OCI-LY7 (cell line): ENCODE data around the gene CSPG4. TPM values are rescaled to one million over a fixed set of nuclear protein-coding genes. Genes with fewer than 3 reads are reported as not detected.
"Not testable (repeated sequence)": the region's sequence is repeated elsewhere in the genome, so short reads cannot be mapped to it uniquely, and the experiment has no call there.

ENCODE experiments used
- BruUV-seq: library from RNA; stranded (reverse); fragments of 400-500 nt; replicated peaks from 2 replicates; lab custom pipeline; 2021; lab: Mats Ljungman, UMichigan
- CTCF ChIA-PET: fragments of 300-600 bp; sonication (Branson Sonifier 250); formaldehyde crosslinking; loops from one replicate; lab custom pipeline; 2022; ENCODE audit warnings: antibody characterized with exemption; ENCODE audit not compliant: unreplicated experiment; lab: Charles Lee
- POLR2A ChIA-PET: fragments of 300-600 bp; sonication (Branson Sonifier 250); formaldehyde crosslinking; loops from one replicate; lab custom pipeline; 2022; ENCODE audit warnings: antibody characterized with exemption; lab: Charles Lee
- DNase-seq: peaks from one replicate; pipeline ENCODE4 v3.0.0-alpha.2; 2015; ENCODE audit warnings: low spot score
- H2AFZ ChIP-seq: fragments of 200-600 bp; sonication (generic), shearing (Covaris generic); 2 replicates; pipeline ENCODE4 v1.6.1; 2014; ENCODE audit warnings: mild to moderate bottlenecking, antibody characterized with exemption, low read length, moderate library complexity
- H3K27ac ChIP-seq: fragments of 200-600 bp; sonication (generic); 2 replicates; pipeline ENCODE4 v1.5.1; 2014; ENCODE audit warnings: mixed run types, low read depth, mild to moderate bottlenecking, moderate library complexity, low read length, inconsistent platforms; ENCODE audit not compliant: poor library complexity, severe bottlenecking
- H3K36me3 ChIP-seq: fragments of 200-600 bp; sonication (generic); 2 replicates; pipeline ENCODE4 v1.6.1; 2014; ENCODE audit warnings: mild to moderate bottlenecking, antibody characterized with exemption, low read length, moderate library complexity, mixed read lengths; ENCODE audit not compliant: insufficient read depth
- H3K4me1 ChIP-seq: fragments of 200-600 bp; sonication (generic); 2 replicates; pipeline ENCODE4 v1.5.1; 2014; ENCODE audit warnings: mild to moderate bottlenecking, low read length; ENCODE audit not compliant: insufficient read depth, poor library complexity, severe bottlenecking
- H3K4me2 ChIP-seq: fragments of 200-600 bp; sonication (generic); 2 replicates; pipeline ENCODE4 v1.6.1; 2014; ENCODE audit warnings: mild to moderate bottlenecking, low read length
- H3K4me3 ChIP-seq: fragments of 200-600 bp; sonication (generic); 2 replicates; pipeline ENCODE4 v1.5.1; 2014; ENCODE audit warnings: mild to moderate bottlenecking, low read depth, low read length; ENCODE audit not compliant: poor library complexity, severe bottlenecking
- H3K79me2 ChIP-seq: fragments of 200-600 bp; sonication (generic); 2 replicates; pipeline ENCODE4 v1.6.1; 2016; ENCODE audit warnings: low read depth, mild to moderate bottlenecking, low read length, moderate library complexity, mixed read lengths; ENCODE audit not compliant: insufficient read depth
- H3K9me2 ChIP-seq: fragments of 200-600 bp; sonication (generic); 2 replicates; pipeline ENCODE4 v1.6.1; 2016; ENCODE audit warnings: mild to moderate bottlenecking, low read length, mixed read lengths; ENCODE audit not compliant: insufficient read depth
- H3K9me3 ChIP-seq: fragments of 200-600 bp; sonication (generic); 2 replicates; pipeline ENCODE4 v1.6.1; 2014; ENCODE audit warnings: mild to moderate bottlenecking, mixed run types, low read length, mixed read lengths
- H4K20me1 ChIP-seq: fragments of 200-600 bp; sonication (generic); 2 replicates; pipeline ENCODE4 v1.6.1; 2014; ENCODE audit warnings: mild to moderate bottlenecking, antibody characterized with exemption, low read length, moderate library complexity, mixed read lengths; ENCODE audit not compliant: insufficient read depth
- EZH2phosphoT487 ChIP-seq: fragments of 200-600 bp; sonication (generic); IDR thresholded peaks from 2 replicates; pipeline ENCODE4 v1.6.1; 2018; ENCODE audit warnings: low read depth, borderline replicate concordance, mild to moderate bottlenecking, mixed run types, antibody characterized with exemption, low read length, moderate library complexity, mixed read lengths
- intact Hi-C: fragments of 100-400 bp; cut with micrococcal nuclease; formaldehyde crosslinking; loops from one replicate; pipeline ENCODE4 v1.10.0; 2022; ENCODE audit not compliant: unreplicated experiment
- total RNA-seq, 2 experiments: library from RNA; depleted of rRNA in 1 of 2; stranded (reverse); fragments of >200 nt in 1 of 2; shearing (Covaris generic) in 1 of 2; gene quantifications; 2 replicates each; pipeline ENCODE4 v1.2.3, GENCODE V29; 2014 to 2022
- TF ChIP-seq, protein P1 (sequence below): fragments of 200-600 bp; sonication (generic); conservative IDR thresholded peaks from 2 replicates; pipeline ENCODE4 v1.5.1; 2014; ENCODE audit warnings: mild to moderate bottlenecking, antibody characterized with exemption, low read length, moderate library complexity, mixed read lengths

CSPG4 gene
- total RNA-seq, 2 experiments from 2014 or later, result not detected

DNA sequence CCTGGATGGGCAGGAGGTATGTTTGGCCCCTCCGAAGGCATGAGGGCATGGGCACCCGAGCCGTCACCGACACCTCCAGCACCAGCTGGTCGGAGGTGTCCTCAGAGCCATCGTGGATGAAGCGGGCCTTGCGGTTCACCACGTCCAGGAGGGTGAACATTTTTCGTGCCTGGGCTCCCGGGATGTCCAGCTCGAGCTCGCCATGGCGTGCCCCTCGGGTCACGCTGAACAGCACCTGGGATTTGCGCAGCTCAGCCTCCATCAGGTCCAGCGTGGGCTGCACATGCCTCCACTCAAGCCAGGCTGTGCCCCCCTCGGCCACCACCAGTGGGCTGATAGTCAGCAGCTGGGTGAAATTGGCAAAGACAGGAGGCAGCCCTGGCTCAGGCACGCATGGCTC lies 23.2 kb downstream of the CSPG4 start:
- H3K4me3 ChIP-seq, H3K79me2 ChIP-seq, BruUV-seq, H3K27ac ChIP-seq, H4K20me1 ChIP-seq, POLR2A ChIA-PET, DNase-seq, H3K4me2 ChIP-seq, H2AFZ ChIP-seq, H3K9me3 ChIP-seq, H3K36me3 ChIP-seq, H3K9me2 ChIP-seq, CTCF ChIA-PET, H3K4me1 ChIP-seq: not testable (repeated sequence)
- intact Hi-C loops, result loop anchor here (5.0 kb wide), 1 partner anchor 33 kb away; a partner anchor contains a TSS

DNA sequence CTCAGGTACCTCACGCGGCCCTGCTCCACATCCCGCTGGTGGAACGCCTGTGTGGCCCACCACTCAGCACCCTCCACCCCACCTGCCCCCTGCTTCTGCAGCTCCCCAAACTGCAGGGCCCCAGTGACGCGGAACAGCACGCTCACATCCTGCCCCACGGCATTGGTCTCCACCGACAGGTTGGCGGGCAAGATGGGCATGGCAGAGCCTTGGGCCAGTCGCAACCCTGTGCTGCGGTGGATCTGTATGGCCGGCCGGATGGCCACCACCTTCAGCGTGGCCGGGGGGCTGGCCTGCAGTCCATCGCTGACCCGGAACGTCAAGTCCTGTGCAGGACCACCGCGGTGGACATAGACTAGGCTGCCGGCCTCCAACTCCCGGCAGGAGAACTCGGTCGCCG lies 23.8 kb downstream of the CSPG4 start:
- TF ChIP-seq, protein P1, sequence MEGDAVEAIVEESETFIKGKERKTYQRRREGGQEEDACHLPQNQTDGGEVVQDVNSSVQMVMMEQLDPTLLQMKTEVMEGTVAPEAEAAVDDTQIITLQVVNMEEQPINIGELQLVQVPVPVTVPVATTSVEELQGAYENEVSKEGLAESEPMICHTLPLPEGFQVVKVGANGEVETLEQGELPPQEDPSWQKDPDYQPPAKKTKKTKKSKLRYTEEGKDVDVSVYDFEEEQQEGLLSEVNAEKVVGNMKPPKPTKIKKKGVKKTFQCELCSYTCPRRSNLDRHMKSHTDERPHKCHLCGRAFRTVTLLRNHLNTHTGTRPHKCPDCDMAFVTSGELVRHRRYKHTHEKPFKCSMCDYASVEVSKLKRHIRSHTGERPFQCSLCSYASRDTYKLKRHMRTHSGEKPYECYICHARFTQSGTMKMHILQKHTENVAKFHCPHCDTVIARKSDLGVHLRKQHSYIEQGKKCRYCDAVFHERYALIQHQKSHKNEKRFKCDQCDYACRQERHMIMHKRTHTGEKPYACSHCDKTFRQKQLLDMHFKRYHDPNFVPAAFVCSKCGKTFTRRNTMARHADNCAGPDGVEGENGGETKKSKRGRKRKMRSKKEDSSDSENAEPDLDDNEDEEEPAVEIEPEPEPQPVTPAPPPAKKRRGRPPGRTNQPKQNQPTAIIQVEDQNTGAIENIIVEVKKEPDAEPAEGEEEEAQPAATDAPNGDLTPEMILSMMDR, result no peak
- TF ChIP-seq EZH2phosphoT487, result no peak
- ChIA-PET CTCF (no interaction called here), POLR2A (no interaction called here)
- Histone ChIP-seq H3K9me2 (no peaks in the 10 kb centered on the region), H3K36me3 (no peaks in the 10 kb centered on the region), H3K9me3 (no peaks in the 10 kb centered on the region), H3K4me1 (no peaks in the 10 kb centered on the region), H3K79me2 (no peaks in the 10 kb centered on the region), H3K4me3 (no peak overlapping the region), H3K27ac (no peak overlapping the region), H3K4me2 (no peak overlapping the region), H2AFZ (no peak overlapping the region), H4K20me1 (no peaks in the 10 kb centered on the region)
- no peak for DNase-seq
- no TSS peak for BruUV-seq
- intact Hi-C loops, result loop anchor here (5.0 kb wide), 1 partner anchor 33 kb away; a partner anchor contains a TSS

DNA sequence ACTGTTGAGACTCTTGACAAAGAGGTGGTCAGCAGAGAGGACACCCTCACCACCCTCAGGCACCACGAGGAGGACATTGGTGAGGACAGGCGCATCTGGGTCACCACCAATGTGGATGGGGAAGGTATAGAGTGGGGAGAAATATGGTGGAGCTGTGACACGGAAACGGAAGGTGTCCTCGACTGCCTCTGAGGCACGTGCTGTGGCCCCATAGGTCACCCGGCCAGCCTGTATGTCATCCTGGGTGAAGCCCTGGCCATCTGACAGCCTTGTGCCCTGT lies 24.4 kb downstream of the CSPG4 start:
- no peaks in the 10 kb centered on the region for H3K9me3 ChIP-seq
- POLR2A ChIA-PET, result no interaction called here
- H3K9me2 ChIP-seq, result no peaks in the 10 kb centered on the region

More for the DNA sequence above, 24.4 kb downstream of the CSPG4 start:
- TF ChIP-seq EZH2phosphoT487, result no peak
- TF ChIP-seq, protein P1, result no peak
- CTCF ChIA-PET, result no interaction called here
- no TSS peak for BruUV-seq
- no peaks in the 10 kb centered on the region for H4K20me1 ChIP-seq
- no peak overlapping the region for H3K27ac ChIP-seq
- no peak overlapping the region for H3K4me3 ChIP-seq
- H3K79me2 ChIP-seq, result no peaks in the 10 kb centered on the region
- H3K36me3 ChIP-seq, result no peaks in the 10 kb centered on the region
- intact Hi-C loops, result loop anchor here (5.0 kb wide), 1 partner anchor 34 kb away; a partner anchor contains a TSS
- no peak overlapping the region for H2AFZ ChIP-seq
- no peak overlapping the region for H3K4me2 ChIP-seq
- no peaks in the 10 kb centered on the region for H3K4me1 ChIP-seq
- no peak for DNase-seq
